Measurements from ENCODE around the gene CCR3.

Gene CCR3

GRCh38 chr3:46231323-46231722 is 10.9 kb upstream of the CCR3 start:
- ChIA-PET POLR2A (no interaction called here), CTCF (no interaction called here)
- no peak for DNase-seq (ENCODE audit: low read depth, low spot score)

GRCh38 chr3:46233194-46233593 is 9.1 kb upstream of the CCR3 start:
- ChIA-PET POLR2A (no interaction called here), CTCF (no interaction called here)
- H3K4me3 ChIP-seq (ENCODE audit: low read depth, low read length), result no peak overlapping the region
- TF ChIP-seq CTCF (IDR thresholded peaks at IDR 0.05; ENCODE audit: insufficient read depth, low read length, missing control alignments), result no peak
- DNase-seq (ENCODE audit: low read depth, low spot score), result no peak

More at GRCh38 chr3:46231323-46231722, 10.9 kb upstream of the CCR3 start:
- H3K4me3 ChIP-seq (ENCODE audit: low read depth, low read length), result no peak overlapping the region
- TF ChIP-seq CTCF (IDR thresholded peaks at IDR 0.05; ENCODE audit: insufficient read depth, low read length, missing control alignments), result no peak

GRCh38 chr3:46235425-46235824 is 6.8 kb upstream of the CCR3 start:
- ChIA-PET POLR2A (no interaction called here), CTCF (interaction anchor here (1.4 kb wide), 1 partner anchor 10 kb away, joined by 4 read pairs; no protein-coding TSS in a partner anchor)
- DNase-seq (ENCODE audit: low read depth, low spot score), result no peak

GRCh38 chr3:46236294-46237054 is 5.8 kb upstream of the CCR3 start:
- DNase-seq (ENCODE audit: low read depth, low spot score), result no peak
- no peak for TF ChIP-seq CTCF (IDR thresholded peaks at IDR 0.05; ENCODE audit: insufficient read depth, low read length, missing control alignments)
- no peak overlapping the region for H3K4me3 ChIP-seq (ENCODE audit: low read depth, low read length)
- CTCF ChIA-PET, result no interaction called here
- POLR2A ChIA-PET, result no interaction called here

More at GRCh38 chr3:46235425-46235824, 6.8 kb upstream of the CCR3 start:
- no peak for TF ChIP-seq CTCF (IDR thresholded peaks at IDR 0.05; ENCODE audit: insufficient read depth, low read length, missing control alignments)
- no peak overlapping the region for H3K4me3 ChIP-seq (ENCODE audit: low read depth, low read length)

- CTCF ChIA-PET, result no interaction called here
- POLR2A ChIA-PET, result no interaction called here
These were observed 3.9 kb upstream of the CCR3 start for GRCh38 chr3:46238386-46238785.

More at GRCh38 chr3:46238386-46238785, 3.9 kb upstream of the CCR3 start:
- no peak overlapping the region for H3K4me3 ChIP-seq (ENCODE audit: low read depth, low read length)
- no peak for DNase-seq (ENCODE audit: low read depth, low spot score)
- no peak for TF ChIP-seq CTCF (IDR thresholded peaks at IDR 0.05; ENCODE audit: insufficient read depth, low read length, missing control alignments)

Measured in AG04449 (cell line).